Caco-2 (cell line): ENCODE results near the gene TRPC4AP. TPM values are rescaled to one million over a fixed set of nuclear protein-coding genes. Genes with fewer than 3 reads are reported as not detected.
A peak's percentile ranks its signal among the peaks of the same experiment; 100 is the strongest.

Experiments used
- BruUV-seq: library from RNA; stranded (reverse); fragments of 400-500 nt; replicated peaks from 2 replicates; lab custom pipeline; 2021; lab: Mats Ljungman, UMichigan
- CTCF ChIA-PET: fragments of 300-600 bp; sonication (Branson Sonifier 250); formaldehyde crosslinking; loops from one replicate; lab custom pipeline; 2022; ENCODE audit warnings: antibody characterized with exemption; lab: Charles Lee
- POLR2A ChIA-PET: fragments of 300-600 bp; sonication (Branson Sonifier 250); formaldehyde crosslinking; loops from one replicate; lab custom pipeline; 2022; ENCODE audit warnings: antibody characterized with exemption; lab: Charles Lee
- DNase-seq, 2 experiments: peaks; one replicate each; pipeline versions ENCODE4 v3.0.0 to v3.0.0-alpha.2; 2020 to 2022
- H3K27me3 ChIP-seq: replicated peaks from 2 replicates; pipeline ENCODE4 v1.6.0; 2011; ENCODE audit warnings: low read length; ENCODE audit not compliant: control insufficient read depth, insufficient read depth
- H3K36me3 ChIP-seq: 2 replicates; pipeline ENCODE4 v1.5.1; 2011; ENCODE audit warnings: low read length; ENCODE audit not compliant: control insufficient read depth, insufficient read depth
- H3K4me1 ChIP-seq: fragments of 250-450 bp; sonication (Bioruptor Pico); 2 replicates; pipeline ENCODE4 v1.5.1; 2020; ENCODE audit warnings: mild to moderate bottlenecking
- H3K4me3 ChIP-seq: 2 replicates; pipeline ENCODE4 v1.5.1; 2011; ENCODE audit warnings: low read depth, mild to moderate bottlenecking, control low read depth, low read length
- H3K9me3 ChIP-seq: fragments of 250-450 bp; sonication (Bioruptor Pico); 2 replicates; pipeline ENCODE4 v1.5.1; 2020; ENCODE audit warnings: mild to moderate bottlenecking, moderate library complexity
- H3K27ac Mint-ChIP-seq: one replicate; pipeline ENCODE4 v1.8.0; 2022; ENCODE audit warnings: mixed read lengths; ENCODE audit not compliant: unreplicated experiment
- H3K27me3 Mint-ChIP-seq: one replicate; pipeline ENCODE4 v1.8.0; 2022; ENCODE audit warnings: mixed read lengths; ENCODE audit not compliant: insufficient read depth, unreplicated experiment
- H3K36me3 Mint-ChIP-seq: one replicate; pipeline ENCODE4 v1.8.0; 2022; ENCODE audit warnings: mild to moderate bottlenecking, mixed read lengths; ENCODE audit not compliant: insufficient read depth, unreplicated experiment
- H3K4me1 Mint-ChIP-seq: one replicate; pipeline ENCODE4 v1.8.0; 2022; ENCODE audit warnings: low read depth, mixed read lengths; ENCODE audit not compliant: unreplicated experiment
- H3K4me3 Mint-ChIP-seq: one replicate; pipeline ENCODE4 v1.8.0; 2022; ENCODE audit warnings: mild to moderate bottlenecking, moderate library complexity, mixed read lengths; ENCODE audit not compliant: unreplicated experiment
- H3K9me3 Mint-ChIP-seq: one replicate; pipeline ENCODE4 v1.8.0; 2022; ENCODE audit warnings: mixed read lengths; ENCODE audit not compliant: unreplicated experiment
- CTCF ChIP-seq, 2 experiments: fragments of 200-600 bp in 1 of 2; IDR thresholded peaks; 1 replicate in 1 of 2; 2 replicates in 1 of 2; pipeline versions ENCODE4 v1.5.1 to v1.8.0; 2011 to 2022; ENCODE audit warnings: antibody characterized with exemption in 1 of 2, control low read depth in 1 of 2, inconsistent platforms in 1 of 2, low read depth in 1 of 2, low read length in 1 of 2, mild to moderate bottlenecking in 1 of 2, moderate library complexity in 1 of 2; ENCODE audit not compliant: insufficient read depth in 1 of 2, severe bottlenecking in 1 of 2, unreplicated experiment in 1 of 2
- intact Hi-C: fragments of 100-400 bp; cut with micrococcal nuclease; formaldehyde crosslinking; loops from one replicate; pipeline ENCODE4 v1.10.0; 2022; ENCODE audit not compliant: unreplicated experiment
- total RNA-seq: library from RNA; stranded (reverse); gene quantifications from 2 replicates; pipeline ENCODE4 v1.2.3, GENCODE V29; 2022

The TRPC4AP gene
- total RNA-seq, 1 experiment from 2014 or later = 144 TPM

- POLR2A ChIA-PET = interaction anchor here (0.8 kb wide), 1 partner anchor 31 kb away, joined by 3 read pairs; no protein-coding TSS in a partner anchor
- peaks cover 41% of the 10 kb centered on the region for H3K36me3 ChIP-seq
- Mint-ChIP-seq H3K4me3 (no peak overlapping the region), H3K4me1 (no peaks in the 10 kb centered on the region), H3K27me3 (no peaks in the 10 kb centered on the region), H3K9me3 (no peaks in the 10 kb centered on the region), H3K36me3 (peaks cover 98% of the 10 kb centered on the region), H3K27ac (no peak overlapping the region)
- no peaks in the 10 kb centered on the region for H3K9me3 ChIP-seq
- CTCF ChIA-PET = interaction anchor here (0.6 kb wide), 1 partner anchor 84 kb away, joined by 3 read pairs; the partner anchor contains the start of gene TRPC4AP
- H3K4me1 ChIP-seq = no peaks in the 10 kb centered on the region
- H3K27me3 ChIP-seq = no peaks in the 10 kb centered on the region
- no peak overlapping the region for H3K4me3 ChIP-seq
- no TSS peak for BruUV-seq
- TF ChIP-seq CTCF (IDR thresholded peaks at IDR 0.05; ENCODE audit: insufficient read depth in 1 of 2, low read depth in 1 of 2, low read length in 1 of 2, severe bottlenecking in 1 of 2, unreplicated experiment in 1 of 2) = no peak
- DNase-seq = peak in 1 of 2 experiments; percentile 36
- intact Hi-C loops = no loop called here
These were observed 83.9 kb downstream of the TRPC4AP start for GRCh38 chr20:35008411-35009342.

DNA sequence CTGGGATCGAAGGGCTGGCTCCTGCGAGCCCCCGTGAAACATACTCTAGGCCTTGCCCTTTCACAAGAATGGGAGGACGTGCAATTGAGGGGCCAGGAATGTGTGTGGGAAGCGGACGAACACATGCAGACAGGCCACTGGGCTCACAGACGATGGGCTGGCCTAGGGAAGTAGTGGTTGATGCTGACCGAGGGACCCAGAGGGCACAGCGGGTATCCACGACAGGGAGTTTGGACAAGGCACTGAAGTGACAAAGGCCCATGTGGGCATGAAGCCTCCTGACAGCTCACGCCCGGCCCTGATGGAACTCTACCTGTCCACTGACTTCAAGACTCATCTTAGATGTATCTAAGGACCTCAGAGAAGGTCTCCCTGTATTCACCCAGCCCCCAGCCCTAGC, 84.7 kb downstream of the TRPC4AP start:
- Mint-ChIP-seq H3K9me3 (no peaks in the 10 kb centered on the region), H3K4me1 (no peaks in the 10 kb centered on the region), H3K36me3 (peaks cover 97% of the 10 kb centered on the region), H3K27me3 (no peaks in the 10 kb centered on the region), H3K4me3 (no peak overlapping the region), H3K27ac (no peak overlapping the region)
- H3K4me3 ChIP-seq = no peak overlapping the region
- intact Hi-C loops = no loop called here
- no peaks in the 10 kb centered on the region for H3K27me3 ChIP-seq
- H3K4me1 ChIP-seq = no peaks in the 10 kb centered on the region
- no peaks in the 10 kb centered on the region for H3K9me3 ChIP-seq
- ChIA-PET CTCF (interaction anchor here (0.5 to 0.6 kb wide), 2 partner anchors 46 to 88 kb away, joined by 3 read pairs; no protein-coding TSS in a partner anchor), POLR2A (no interaction called here)
- no peak for DNase-seq
- H3K36me3 ChIP-seq = peaks cover 41% of the 10 kb centered on the region
- TF ChIP-seq CTCF (IDR thresholded peaks at IDR 0.05; ENCODE audit: insufficient read depth in 1 of 2, low read depth in 1 of 2, low read length in 1 of 2, severe bottlenecking in 1 of 2, unreplicated experiment in 1 of 2) = no peak
- no TSS peak for BruUV-seq

GRCh38 chr20:35007413-35007812, 85.2 kb downstream of the TRPC4AP start:
- Histone ChIP-seq H3K27me3 (no peaks in the 10 kb centered on the region), H3K4me1 (no peaks in the 10 kb centered on the region), H3K36me3 (peaks cover 41% of the 10 kb centered on the region), H3K9me3 (no peaks in the 10 kb centered on the region), H3K4me3 (no peak overlapping the region)
- Mint-ChIP-seq H3K27ac (no peak overlapping the region), H3K27me3 (no peaks in the 10 kb centered on the region), H3K36me3 (peaks cover 95% of the 10 kb centered on the region), H3K9me3 (no peaks in the 10 kb centered on the region), H3K4me1 (no peaks in the 10 kb centered on the region), H3K4me3 (no peak overlapping the region)
- BruUV-seq = no TSS peak
- ChIA-PET POLR2A (no interaction called here), CTCF (interaction anchor here (0.5 to 0.6 kb wide), 2 partner anchors 45 to 89 kb away, joined by 3 read pairs; no protein-coding TSS in a partner anchor)
- intact Hi-C loops = no loop called here
- TF ChIP-seq CTCF (IDR thresholded peaks at IDR 0.05; ENCODE audit: insufficient read depth in 1 of 2, low read depth in 1 of 2, low read length in 1 of 2, severe bottlenecking in 1 of 2, unreplicated experiment in 1 of 2) = no peak
- DNase-seq = peak in 1 of 2 experiments; percentile 37
